K562 (cell line): ENCODE data around the gene MRPS24. TPM values are rescaled to one million over a fixed set of nuclear protein-coding genes. Genes with fewer than 3 reads are reported as not detected.

Source experiments
- ADNP ChIP-seq: fragments of 200-800 bp; sonication (Bioruptor generic); IDR thresholded peaks from 2 replicates; pipeline ENCODE4 v1.6.1; 2016; ENCODE audit warnings: missing genetic modification characterization, missing compliant biosample characterization
- CC2D1A ChIP-seq: fragments of 450-650 bp; IDR thresholded peaks from 2 replicates; pipeline ENCODE4 v1.6.1; 2017; ENCODE audit warnings: mild to moderate bottlenecking
- FOXP4 ChIP-seq: sonication (generic); formaldehyde crosslinking; IDR thresholded peaks from 2 replicates; pipeline ENCODE4 v1.8.0; 2022; ENCODE audit warnings: mild to moderate bottlenecking, missing genetic modification reagents, borderline replicate concordance
- HCFC1 ChIP-seq: IDR thresholded peaks from 2 replicates; pipeline ENCODE4 v1.6.1; 2012; ENCODE audit warnings: low read depth, low read length, improper control_type of control experiment
- HOXB6 ChIP-seq: fragments of 250-450 bp; sonication (Bioruptor Pico); IDR thresholded peaks from 2 replicates; pipeline ENCODE4 v1.5.1; 2022; ENCODE audit warnings: mild to moderate bottlenecking, borderline replicate concordance
- JUNB ChIP-seq: fragments of 450-650 bp; formaldehyde crosslinking; conservative IDR thresholded peaks from 2 replicates; pipeline ENCODE4 v1.4.0; 2020; ENCODE audit warnings: mild to moderate bottlenecking
- MEF2A ChIP-seq: IDR thresholded peaks from 2 replicates; pipeline ENCODE4 v1.6.1; 2011; ENCODE audit warnings: low read depth, mild to moderate bottlenecking, low read length, moderate library complexity; ENCODE audit not compliant: control insufficient read depth
- MEIS2 ChIP-seq: fragments of 450-650 bp; IDR thresholded peaks from 2 replicates; pipeline ENCODE4 v1.6.1; 2014; ENCODE audit warnings: mild to moderate bottlenecking; ENCODE audit not compliant: partially characterized antibody
- MITF ChIP-seq: IDR thresholded peaks from 2 replicates; pipeline ENCODE4 v1.6.1; 2014; ENCODE audit warnings: antibody characterized with exemption
- MTA1 ChIP-seq: fragments of 450-650 bp; IDR thresholded peaks from 2 replicates; pipeline ENCODE4 v1.6.1; 2017; ENCODE audit warnings: borderline replicate concordance
- MYNN ChIP-seq, 2 experiments: sonication (generic); formaldehyde crosslinking in 1 of 2; IDR thresholded peaks; 2 replicates each; pipeline versions ENCODE4 v1.5.0 to v1.6.1; 2016 to 2020; ENCODE audit warnings: antibody characterized with exemption in 1 of 2, missing genetic modification reagents in 1 of 2
- NR2C1 ChIP-seq, 2 experiments: fragments of 450-650 bp; IDR thresholded peaks; 2 replicates each; pipeline ENCODE4 v1.6.1; 2017; ENCODE audit warnings: mild to moderate bottlenecking in 2 of 2, antibody characterized with exemption in 1 of 2, inconsistent platforms in 1 of 2, missing compliant biosample characterization in 1 of 2, missing genetic modification characterization in 1 of 2
- NRF1 ChIP-seq, 2 experiments: fragments of 450-650 bp; IDR thresholded peaks in 1 of 2; conservative IDR thresholded peaks in 1 of 2; 2 replicates each; pipeline ENCODE4 v1.6.1; 2014; ENCODE audit warnings: mild to moderate bottlenecking in 2 of 2
- PREB ChIP-seq: sonication (generic); formaldehyde crosslinking; IDR thresholded peaks from 2 replicates; pipeline ENCODE4 v1.8.1; 2023; ENCODE audit warnings: mild to moderate bottlenecking, missing genetic modification reagents
- RERE ChIP-seq: sonication (generic); formaldehyde crosslinking; IDR thresholded peaks from 2 replicates; pipeline ENCODE4 v1.8.0; 2023; ENCODE audit warnings: missing genetic modification reagents, mild to moderate bottlenecking, borderline replicate concordance
- SOX6 ChIP-seq: fragments of 450-650 bp; IDR thresholded peaks from 2 replicates; pipeline ENCODE4 v1.6.1; 2014; ENCODE audit warnings: mild to moderate bottlenecking
- ZKSCAN3 ChIP-seq: fragments of 250-450 bp; sonication (Bioruptor Pico); IDR thresholded peaks from 2 replicates; pipeline ENCODE4 v1.4.0; 2020
- ZNF354B ChIP-seq: fragments of 250-450 bp; sonication (Bioruptor Pico); IDR thresholded peaks from 2 replicates; pipeline ENCODE4 v1.4.0; 2020
- polyA plus RNA-seq, 8 experiments: library from polyadenylated mRNA; depleted of rRNA in 4 of 8; stranded (reverse) in 5 of 8; unstranded in 3 of 8; fragments of >200 nt; fragmentation: Nextera tagmentation in 2 of 8; fragmentation: Illumina TruSeq in 1 of 8; extraction: Ambion mirVana in 2 of 8; extraction: Trizol in 1 of 8; gene quantifications; 2 replicates each; pipeline versions ENCODE4 v1.2.1 to v1.2.3, GENCODE V29; 2011 to 2014; ENCODE audit warnings: inconsistent platforms in 1 of 8, missing spikeins in 1 of 8
- total RNA-seq, 7 experiments: library from RNA; depleted of rRNA in 6 of 7; stranded (reverse); fragments of >200 nt in 6 of 7; fragmentation: Illumina TruSeq in 2 of 7; extraction: Trizol in 2 of 7; gene quantifications; 2 replicates each; pipeline versions ENCODE4 v1.2.1 to v1.2.3, GENCODE V29; 2011 to 2021; ENCODE audit warnings: low replicate concordance in 1 of 7

Gene MRPS24
- total and polyA plus RNA-seq, 9 of the 15 experiments (the other 6 are each of a cell fraction or from before 2014, with no cell fraction given), result 51.4 to 214 (median 169) TPM

- TF ChIP-seq PREB (CRISPR knock-in tag) (no peak), CC2D1A (peak; percentile 84), ZNF354B (no peak), ZKSCAN3 (CRISPR knock-in tag) (no peak), MITF (no peak), NR2C1 (IDR thresholded peaks at IDR 0.05) (no peak), NR2C1 (tag; IDR thresholded peaks at IDR 0.05) (0 out of 2 replicates have a peak, but pooled peaks have one; percentile 3), JUNB (CRISPR knock-in tag) (0 out of 2 replicates have a peak, but pooled peaks have one; percentile 61), HCFC1 (no peak), MYNN (IDR thresholded peaks at IDR 0.05) (no peak), MYNN (CRISPR knock-in tag; IDR thresholded peaks at IDR 0.05) (no peak), RERE (CRISPR knock-in tag) (no peak), MTA1 (no peak), SOX6 (no peak), MEF2A (no peak), FOXP4 (no peak), NRF1 (conservative IDR thresholded peaks at IDR 0.05 in 1 of 2, IDR thresholded peaks at IDR 0.05 in 1 of 2) (no peak), HOXB6 (0 out of 2 replicates have a peak, but pooled peaks have one; percentile 7), ADNP (tag) (no peak), MEIS2 (peak; percentile 30)
These were observed 34.7 kb downstream of the MRPS24 start (continued) for GRCh38 chr7:43834463-43835251.
